ENCODE data around the gene NBAS.

The NBAS gene

GRCh38 chr2:15155959-15156574 lies 405.1 kb downstream of the NBAS start:
- FAIRE-seq: no peak

DNA sequence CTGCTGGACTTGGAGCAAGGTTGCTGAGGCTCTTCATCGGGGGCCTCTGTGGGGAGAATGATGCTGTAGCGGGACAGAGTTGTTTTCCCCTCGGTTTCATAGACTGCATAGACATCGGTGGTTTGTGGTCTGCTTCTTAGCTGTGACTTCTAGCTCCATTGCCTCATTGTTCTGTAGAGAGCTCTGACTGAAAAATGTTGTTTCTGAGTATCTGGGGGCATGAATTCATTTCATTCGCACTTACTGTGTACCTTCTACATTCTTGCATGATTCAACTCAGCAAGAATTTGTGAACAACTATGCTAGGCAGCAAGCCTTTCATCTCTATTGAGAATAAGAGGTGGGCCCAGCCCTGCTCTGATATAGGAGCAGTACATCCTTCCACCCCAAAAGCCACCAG lies 406.8 kb downstream of the NBAS start:
- FAIRE-seq: no peak

GRCh38 chr2:15152382-15152781 lies 408.8 kb downstream of the NBAS start:
- FAIRE-seq: no peak

DNA sequence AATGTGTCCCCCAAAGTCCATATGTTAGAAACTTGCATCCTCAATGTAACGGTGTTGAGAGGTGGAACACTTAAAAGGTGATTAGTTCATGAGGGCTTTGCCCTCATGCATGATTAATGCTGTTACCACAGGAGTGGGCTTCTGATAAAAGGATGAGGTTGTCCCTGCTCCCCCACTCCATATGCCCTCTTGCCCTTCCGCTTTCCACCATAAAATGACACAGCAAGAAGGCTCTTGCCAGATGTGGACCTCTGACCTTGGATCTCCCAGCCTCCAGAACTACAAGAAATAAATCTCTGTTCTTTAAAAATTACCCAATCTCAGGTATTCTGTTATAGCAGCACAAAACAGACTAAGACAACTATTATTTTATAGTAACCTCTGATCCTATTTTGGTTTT lies 412.1 kb downstream of the NBAS start:
- no peak for FAIRE-seq

DNA sequence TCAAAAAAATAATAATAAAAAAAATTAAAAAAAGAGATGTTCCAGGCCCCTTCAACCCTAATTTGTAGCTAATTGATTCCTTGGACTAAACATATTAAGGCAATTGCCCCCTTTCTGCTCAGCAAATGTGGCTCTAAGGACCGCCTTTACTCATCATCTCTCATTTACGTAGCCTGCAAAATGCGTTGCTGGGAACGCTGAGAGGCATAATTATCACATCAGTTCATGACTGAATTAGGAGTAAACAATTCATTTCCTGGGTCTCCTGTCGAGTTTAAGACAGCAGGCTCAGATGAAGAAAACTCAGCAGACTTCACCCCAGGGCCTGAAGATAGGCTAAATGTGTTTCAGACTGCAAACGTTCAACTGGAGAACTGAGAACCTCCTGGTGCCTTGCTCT lies 413.5 kb downstream of the NBAS start:
- no peak for FAIRE-seq

DNA sequence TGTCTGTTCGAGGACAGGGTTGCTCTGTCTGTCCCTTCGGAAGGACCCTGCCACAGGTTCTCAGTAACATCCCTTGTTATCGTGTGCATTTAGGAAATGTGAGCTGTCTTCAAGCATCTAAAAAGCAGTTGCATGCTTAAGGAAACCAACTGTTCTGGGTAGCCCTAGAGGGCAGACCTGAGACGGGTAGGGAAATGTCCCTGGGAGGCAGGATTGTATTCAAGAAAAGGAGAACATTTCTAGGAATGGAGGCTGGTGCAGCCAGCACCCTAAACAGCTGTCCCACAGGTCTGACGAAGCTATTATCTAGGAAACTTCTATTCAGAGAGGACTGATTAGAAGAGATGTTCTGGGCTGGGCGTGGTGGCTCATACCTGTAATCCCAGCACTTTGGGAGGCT lies 414.2 kb downstream of the NBAS start:
- FAIRE-seq: no peak

- FAIRE-seq: no peak
Measured at GRCh38 chr2:15145919-15146318, 415.2 kb downstream of the NBAS start.

DNA sequence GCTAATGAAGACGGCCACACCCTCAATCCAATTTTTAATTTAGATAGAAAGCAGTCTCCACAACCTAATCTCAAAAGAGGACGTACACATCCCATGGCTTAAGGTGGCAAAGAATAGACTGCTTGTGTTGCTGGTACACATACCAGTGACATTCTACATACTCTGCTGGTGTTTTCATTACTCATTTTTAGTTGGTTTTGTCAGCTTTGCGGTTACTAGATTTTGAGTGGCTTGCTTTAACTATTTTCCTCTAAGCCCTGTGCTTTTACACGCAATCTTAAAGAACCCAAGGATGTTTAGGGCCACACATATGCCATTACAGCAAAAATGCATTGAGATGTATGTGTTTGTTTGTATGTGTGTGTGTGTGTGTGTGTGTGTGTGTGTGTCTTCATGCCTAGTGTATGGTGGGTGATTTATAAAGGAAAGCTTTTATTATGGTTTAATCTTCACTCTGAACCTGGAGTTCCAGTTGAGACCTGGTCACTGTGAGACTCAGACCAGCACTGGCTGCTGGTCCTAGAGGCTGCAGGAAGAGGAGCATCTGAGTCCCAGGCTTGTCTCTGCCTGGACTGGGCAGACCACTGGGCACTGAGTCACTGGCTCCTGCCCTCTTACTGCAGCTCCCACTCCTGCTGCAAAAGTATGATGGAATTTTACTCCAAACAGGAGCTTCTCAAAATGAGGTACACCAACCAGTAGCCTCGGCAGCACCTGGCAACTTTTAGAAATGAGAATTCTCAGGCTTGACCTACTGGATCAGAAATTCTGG lies 415.9 kb downstream of the NBAS start:
- FAIRE-seq: no peak

DNA sequence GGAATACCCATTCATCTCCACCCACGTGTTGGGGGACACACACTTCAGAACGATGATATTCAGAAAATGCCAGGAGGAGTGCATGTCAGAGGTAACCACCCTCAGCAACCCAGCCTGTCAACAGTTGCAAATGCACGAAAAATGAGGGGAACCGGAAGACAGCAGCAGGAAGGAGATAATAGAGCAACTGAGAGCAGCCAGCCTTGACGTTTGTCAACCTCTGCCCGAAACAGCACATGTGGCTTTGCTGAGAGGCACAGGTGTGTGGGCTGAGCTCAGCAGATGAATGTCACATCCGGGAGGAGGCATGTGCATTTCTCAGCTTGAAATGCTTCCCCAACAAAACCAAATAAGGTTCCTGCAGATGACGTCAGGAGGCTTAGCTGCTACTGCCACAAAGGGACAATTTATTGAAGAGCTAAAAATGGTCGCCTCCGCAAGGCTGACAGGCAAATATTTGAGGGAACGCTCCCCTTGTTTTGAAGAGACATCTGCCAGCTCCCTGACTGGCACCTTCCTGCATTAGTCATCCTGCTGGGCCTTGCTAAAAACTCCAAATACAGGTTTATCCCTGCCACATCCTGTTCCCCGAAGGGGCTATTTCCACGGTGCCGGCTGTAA lies 419.0 kb downstream of the NBAS start:
- no peak for FAIRE-seq

DNA sequence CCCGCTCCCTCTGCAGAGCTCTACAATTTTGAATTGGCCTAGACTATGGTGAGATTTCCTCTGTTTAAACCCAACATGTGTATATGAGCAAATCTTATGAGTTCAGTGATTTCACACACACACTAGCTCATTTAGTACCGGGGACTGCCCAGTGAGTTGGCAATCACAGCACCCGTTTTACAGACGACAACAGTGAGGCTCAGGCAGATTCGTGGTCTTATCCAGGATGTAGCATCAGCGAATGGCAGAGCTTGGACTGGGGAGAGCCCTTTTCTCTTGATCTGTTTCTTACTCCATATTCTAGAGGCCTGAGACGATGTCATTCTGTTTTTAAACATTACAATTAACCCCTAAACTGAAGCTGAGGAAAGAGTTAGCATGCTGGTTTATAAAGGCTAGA lies 419.9 kb downstream of the NBAS start:
- FAIRE-seq: no peak

- FAIRE-seq: no peak
Measured at GRCh38 chr2:15136639-15137038, 424.5 kb downstream of the NBAS start.

DNA sequence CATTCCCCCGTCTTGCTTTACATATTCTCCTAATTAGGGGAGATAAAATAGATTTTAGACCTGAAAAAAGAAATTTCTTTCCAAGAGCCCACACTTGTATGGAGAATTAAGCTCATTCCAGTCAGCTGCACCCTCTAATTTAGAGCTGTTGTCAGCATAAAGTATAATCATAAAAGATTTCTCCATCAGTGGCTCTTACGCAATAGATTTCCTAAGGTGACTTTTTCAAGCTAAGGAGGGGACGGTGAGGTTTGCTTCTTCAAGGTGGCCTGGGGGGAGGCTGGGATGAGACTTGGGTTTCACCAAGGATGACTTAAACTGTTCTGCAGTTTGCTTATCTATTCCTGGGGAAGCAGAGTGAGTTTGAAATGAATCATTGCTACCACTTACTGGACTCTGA lies 426.2 kb downstream of the NBAS start:
- FAIRE-seq: no peak

- no peak for FAIRE-seq
Measured at GRCh38 chr2:15133461-15133860, 427.7 kb downstream of the NBAS start.

DNA sequence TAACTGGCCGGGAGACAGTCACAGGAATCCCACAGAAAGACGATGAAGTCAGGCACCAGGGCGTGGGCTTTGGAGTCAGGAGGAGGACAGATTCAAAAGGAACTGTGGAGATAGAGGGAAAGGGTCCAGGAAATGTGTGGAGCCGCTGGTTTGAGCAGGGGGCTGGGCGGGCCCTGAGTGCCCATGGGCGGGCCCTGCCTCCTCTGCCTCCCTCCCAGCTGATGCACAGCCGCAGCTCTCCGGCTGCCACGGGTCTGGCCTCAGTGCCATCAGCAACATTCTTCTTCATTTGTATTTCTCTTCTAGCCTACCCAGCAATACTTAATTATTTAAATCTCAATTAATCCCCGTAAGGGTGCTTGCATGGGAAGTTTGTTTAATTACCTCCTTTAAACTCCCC lies 432.3 kb downstream of the NBAS start:
- no peak for FAIRE-seq

GRCh38 chr2:15127876-15128275 lies 433.3 kb downstream of the NBAS start:
- no peak for FAIRE-seq

GRCh38 chr2:15127301-15127700 lies 433.8 kb downstream of the NBAS start:
- FAIRE-seq: no peak

GRCh38 chr2:15126373-15126772 lies 434.8 kb downstream of the NBAS start:
- FAIRE-seq: no peak

DNA sequence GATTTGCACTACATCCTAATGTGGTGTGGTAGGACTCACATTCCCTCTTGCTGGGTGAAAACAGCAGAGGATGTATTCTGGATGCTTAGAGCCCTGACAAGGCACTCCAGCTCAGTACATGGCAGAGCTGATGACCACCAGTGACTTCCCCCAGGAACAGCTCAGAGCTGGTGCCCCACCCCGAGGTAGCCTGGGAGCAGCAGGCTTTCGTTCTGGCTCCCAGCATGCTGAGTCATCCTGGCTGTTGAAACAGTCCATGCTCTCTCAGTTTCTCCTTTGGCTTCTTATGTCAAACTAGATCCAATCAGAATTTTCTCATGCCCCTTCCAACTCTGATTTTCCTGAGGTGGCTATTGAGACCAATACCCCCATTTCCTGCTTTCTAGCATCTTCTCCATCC lies 438.2 kb downstream of the NBAS start:
- FAIRE-seq: no peak

GRCh38 chr2:15120631-15121030 lies 440.5 kb downstream of the NBAS start:
- FAIRE-seq: no peak

- FAIRE-seq: no peak
Measured at GRCh38 chr2:15119722-15120175, 441.4 kb downstream of the NBAS start.

DNA sequence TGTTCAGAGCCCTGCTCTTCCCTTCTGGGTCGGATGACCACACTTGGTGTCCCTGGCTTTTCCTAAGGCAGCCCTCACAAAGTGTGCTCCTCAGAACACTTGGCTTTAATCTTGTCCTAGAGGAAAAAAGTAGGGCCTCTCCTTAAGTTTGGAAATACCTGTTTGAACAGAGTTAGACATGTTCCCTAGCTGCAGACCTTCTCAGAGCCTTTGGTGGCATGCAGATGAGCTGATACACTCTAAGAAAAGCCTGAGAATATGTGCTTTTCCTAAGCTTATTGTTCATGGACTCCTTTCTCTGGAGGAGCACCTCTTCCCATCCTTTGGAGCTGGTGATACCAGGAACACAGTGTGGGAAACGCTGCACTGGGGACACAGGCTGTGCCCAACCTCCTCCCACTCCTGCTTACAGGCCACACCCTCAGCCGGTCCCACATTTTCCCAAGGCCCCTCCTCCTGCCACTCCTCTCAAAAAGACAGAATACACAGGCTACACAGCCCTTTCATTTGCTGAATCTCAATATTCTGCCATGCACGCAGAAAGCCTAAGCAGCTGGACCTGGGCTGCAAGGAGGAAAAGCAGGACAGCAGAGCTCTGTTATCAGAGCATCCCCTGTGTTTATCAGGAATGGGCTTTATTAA lies 443.6 kb downstream of the NBAS start:
- no peak for FAIRE-seq
